Hematopoietic multipotent progenitor cell treated with erythropoietin and hydrocortisone succinate and interleukin-3 and kit ligand, for 17 days (in vitro differentiated cells): ENCODE data around the gene PIK3CG.
"Not testable (repeated sequence)": the region's sequence is repeated elsewhere in the genome, so short reads cannot be mapped to it uniquely, and the experiment has no call there.

Source experiments
- DNase-seq: peaks from one replicate; pipeline ENCODE4 v3.0.0-alpha.2; 2015; ENCODE audit warnings: low spot score

The PIK3CG gene

DNA sequence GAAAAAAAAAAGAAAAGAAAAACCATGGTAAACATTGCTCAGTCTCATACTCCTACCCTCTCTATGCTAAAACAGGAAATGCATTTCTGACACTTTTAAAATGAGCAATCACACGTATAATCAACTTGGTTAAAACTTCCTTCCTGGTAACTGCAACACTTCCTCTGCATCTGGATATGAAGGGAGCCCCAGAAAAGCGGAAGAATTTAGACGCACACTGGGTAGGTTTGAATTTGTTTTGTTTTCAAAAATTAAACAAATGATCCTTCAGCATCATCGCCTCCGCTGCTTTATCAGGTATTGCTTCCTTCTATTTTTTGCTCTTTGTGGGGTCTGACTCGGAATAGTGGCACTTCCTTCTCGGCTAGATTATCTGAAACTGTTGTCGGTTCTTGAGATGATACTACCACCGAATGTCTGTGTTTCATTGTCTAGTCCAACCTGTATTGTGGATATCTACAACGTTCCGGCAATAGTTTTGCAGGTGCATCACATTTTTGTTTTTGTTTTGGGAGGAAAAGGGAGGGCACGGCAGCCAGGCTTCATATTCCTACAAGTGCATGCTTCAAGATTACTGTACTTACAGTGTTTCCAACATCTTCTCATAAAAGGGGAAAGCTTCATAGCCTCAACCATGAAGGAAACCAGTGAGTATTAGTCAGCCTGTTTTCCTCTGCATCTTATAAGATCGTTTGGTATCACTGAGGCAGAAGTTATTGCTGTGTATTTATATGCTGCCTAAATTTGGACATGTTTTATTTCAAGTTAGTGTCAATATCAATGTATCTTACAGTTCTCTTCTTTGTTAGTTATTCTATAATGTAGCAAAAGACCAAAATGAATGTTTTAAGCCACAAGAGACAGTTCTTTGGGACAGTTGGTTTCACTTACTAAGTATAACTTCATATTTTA, at the start of gene PIK3CG:
Gene PIK3CG, plus strand, starts transcription at position 153 of the 912 bp plus-strand sequence. CDS start 2,280 bp downstream, outside the sequence.
- DNase-seq = peak; percentile 18

DNA sequence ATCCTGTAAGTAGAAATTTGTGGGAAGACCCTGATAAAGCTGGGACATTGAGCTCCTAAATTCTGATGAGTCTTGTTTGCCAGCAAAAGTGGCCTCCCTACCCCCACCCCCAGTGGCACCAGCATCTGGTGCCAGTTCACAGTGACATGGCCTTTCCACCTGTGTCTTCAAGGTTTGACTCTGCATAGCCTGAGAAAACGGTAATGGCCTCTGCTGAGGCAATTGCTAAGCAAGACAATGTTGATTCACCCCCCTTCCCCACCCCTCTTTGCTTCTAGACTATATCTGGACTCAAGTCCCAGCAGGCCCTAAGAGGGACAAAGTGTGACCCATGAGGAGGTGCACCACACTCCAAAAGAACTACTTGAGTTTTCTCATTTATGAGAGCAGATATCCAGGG, 48.0 kb upstream of the PIK3CG start:
- no peak for DNase-seq

DNA sequence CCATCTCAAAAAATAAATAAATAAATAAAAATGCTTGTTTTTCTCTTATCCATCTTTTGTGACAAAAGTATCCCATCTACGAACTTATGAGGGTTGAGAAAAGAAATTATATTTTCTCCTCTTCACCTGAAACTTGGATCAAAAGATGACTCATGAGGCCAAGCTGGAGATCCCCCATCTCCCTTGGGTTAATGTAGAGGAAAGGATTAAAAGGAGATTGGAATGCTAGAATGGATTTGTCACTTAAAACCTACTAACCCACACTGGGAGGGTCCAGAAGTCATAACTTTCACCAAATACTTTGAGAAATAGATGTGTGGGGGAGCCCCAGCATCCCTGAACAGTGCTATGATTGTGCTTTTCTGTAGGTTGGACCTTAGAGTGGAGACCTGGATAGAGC, 46.3 kb upstream of the PIK3CG start:
- DNase-seq = no peak

DNA sequence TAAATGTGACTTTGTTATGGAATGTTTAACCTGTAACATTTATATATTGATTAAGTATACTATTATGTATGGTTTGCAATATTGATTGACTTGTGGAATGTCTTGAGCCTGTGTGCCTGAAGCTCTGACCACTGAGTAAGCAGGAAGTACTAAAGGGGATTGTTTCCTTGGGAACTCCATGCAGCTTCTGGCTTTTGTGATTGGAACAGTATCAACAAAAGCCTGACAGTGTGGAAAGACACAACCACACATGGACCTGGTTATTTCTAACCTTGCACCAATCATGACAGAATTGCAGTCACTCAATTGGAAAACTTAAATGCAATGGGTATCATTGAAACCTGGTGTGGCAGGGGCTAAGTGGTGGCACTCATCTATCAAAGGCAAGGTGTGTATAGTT, 45.5 kb upstream of the PIK3CG start:
- DNase-seq = no peak

DNA sequence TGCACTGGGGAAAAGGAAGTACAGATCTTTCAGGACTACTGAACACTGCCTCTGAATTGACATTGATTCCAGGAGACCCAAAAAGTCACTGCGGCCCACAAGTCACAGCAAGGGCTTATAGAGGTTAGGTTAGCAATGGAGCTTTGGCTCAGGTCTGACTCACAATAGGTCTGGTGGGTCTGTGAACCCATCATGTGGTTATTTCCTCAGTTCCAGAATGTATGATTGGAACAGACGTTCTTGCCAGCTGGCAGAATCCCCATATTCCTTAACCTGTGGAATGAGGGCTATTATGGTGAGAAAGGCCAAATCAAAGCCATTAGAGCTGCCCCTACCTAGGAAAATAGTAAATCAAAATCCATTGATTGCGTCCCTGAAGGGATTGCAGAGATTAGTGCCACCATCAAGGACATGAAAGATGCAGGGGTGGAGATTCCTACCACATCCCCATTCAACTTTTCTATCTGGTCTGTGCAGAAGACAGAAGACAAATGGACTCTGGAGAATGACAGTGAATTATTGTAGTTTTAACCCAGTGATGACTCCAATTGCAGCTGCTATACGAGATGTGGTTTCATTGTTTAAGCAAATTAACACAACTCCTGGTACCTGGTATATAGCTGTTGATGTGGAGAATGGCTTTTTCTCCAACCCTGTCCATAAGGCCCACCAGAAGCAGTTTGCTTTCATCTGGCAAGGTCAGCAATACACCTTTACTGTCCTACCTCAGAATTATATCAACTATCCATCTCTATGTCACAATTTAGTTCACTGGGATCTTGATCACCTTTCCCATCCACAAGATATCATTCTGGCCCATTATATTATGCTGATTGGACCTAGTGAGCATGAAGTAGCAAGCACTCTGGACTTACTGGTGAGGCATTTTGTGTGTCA, 44.5 kb upstream of the PIK3CG start:
- DNase-seq = no peak

DNA sequence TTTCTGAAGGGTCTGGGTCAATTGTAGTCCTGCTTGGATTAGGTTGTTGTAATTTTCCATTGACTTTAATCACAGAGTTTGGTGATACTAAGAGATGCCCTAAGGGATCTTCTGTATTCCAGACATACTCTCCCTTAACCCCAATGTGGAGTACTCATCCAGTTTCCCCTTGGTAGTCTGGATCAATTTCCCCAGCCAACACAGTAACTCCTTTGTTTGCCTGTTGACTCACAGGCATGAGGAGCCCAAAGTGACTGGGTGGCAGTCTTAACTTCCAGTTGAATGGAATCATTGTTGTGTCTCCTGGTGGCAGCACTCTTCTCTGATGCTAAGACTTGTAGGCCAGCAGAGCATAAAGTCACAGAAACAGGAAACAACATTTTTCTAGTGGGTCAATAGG, 41.5 kb upstream of the PIK3CG start:
- DNase-seq = no peak

DNA sequence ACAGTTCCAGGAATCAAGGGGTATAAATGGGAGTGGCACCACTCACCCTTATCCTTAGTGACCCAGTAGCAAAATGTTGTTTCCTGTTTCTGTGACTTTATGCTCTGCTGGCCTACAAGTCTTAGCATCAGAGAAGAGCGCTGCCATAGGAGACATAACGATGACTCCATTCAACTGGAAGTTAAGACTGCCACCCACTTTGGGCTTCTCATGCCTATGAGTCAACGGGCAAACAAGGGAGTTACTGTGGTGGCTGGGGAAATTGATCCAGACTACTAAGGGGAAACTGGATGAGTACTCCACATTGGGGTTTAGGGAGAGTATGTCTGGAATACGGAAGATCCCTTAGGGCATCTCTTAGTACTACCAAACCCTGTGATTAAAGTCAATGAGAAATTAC, 40.6 kb upstream of the PIK3CG start:
- DNase-seq = no peak

DNA sequence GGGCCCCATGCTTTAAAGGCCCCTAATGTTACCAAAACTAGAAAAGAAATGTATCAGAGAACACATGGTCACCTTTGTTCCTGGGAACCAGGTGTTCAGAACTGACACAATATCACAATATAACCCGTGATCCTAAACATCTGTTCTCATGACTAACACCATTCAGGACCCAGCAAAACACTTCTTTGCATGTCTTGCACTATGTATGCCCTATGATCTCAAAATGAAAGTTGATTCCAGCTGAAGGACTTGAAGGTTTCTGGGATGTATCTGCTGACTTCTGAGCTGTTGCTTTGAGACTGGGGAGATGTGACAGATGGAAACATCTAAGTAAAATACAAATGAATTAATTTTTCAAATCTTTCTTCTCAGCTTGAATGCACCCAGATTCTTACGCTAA, 37.5 kb upstream of the PIK3CG start:
- DNase-seq = no peak

DNA sequence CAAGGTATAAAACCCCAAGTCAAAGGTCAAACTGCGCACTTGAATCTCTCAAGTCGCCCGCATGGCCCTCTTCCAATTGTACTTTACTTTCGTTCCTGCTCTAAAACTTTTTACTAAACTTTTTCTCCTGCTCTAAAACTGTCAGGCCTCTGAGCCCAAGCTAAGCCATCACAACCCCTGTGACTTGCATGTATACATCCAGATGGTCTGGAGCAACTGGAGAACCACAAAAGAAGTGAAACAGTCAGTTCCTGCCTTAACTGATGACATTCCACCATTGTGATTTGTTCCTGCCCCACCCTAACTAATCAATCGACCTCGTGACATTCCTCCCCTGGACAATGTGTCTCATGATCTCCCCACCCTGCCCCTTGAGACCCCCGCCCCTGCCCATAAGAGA, 35.6 kb upstream of the PIK3CG start:
- no peak for DNase-seq

DNA sequence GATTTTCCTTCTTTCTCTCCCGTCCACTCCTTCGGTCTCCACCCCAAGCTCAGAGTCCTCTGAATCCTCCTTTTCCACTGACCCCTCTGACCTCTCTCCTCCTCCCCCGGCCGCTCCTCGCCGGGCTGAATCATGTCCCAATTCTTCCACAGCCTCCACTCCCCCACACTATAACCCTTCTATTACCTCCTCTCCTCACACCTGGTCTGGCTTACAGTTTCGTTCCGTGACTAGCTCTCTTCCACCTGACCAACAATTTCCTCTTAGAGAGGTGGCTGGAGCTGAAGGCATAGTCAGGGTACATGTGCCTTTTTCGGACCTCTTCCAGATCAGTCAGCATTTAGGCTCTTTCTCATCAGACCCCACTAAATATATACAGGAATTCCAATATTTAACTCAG, 34.2 kb upstream of the PIK3CG start:
- DNase-seq = not testable (repeated sequence)

DNA sequence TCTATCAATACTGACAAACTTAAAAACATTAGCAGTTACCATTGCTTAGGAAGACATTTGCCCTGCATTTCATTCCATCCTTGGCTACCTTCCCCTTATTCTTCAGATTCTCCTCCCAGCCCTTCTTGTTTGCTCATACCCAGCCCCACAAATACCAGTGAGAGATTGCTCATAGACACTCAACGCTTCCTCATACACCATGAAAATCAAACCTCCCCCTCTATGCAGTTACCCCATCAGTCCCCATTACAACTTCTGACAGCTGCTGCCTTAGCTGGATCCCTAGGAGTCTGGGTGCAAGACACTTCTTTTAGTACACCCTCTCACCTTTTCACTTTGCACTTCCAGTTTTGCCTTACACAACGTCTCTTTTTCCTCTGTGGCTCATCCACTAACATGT, 28.3 kb upstream of the PIK3CG start:
- DNase-seq = no peak

DNA sequence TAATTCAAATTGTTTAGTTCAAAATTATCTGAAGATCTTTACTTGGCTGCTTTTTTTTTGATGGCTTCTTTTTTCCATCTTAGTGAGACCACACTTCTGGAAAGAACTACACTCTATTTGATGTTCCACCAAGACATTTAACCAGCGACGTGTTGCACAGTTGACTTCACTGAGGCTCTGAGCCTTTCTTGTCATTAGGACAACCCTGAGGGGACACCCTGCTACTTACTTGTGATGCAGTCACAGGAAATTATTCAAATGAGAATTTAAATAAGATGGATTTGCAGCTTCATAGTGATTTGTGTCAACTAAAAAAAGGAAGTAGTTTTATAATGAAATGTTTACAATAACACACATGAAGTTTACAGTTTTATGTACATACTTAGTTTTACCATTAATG, 25.6 kb upstream of the PIK3CG start:
- no peak for DNase-seq

DNA sequence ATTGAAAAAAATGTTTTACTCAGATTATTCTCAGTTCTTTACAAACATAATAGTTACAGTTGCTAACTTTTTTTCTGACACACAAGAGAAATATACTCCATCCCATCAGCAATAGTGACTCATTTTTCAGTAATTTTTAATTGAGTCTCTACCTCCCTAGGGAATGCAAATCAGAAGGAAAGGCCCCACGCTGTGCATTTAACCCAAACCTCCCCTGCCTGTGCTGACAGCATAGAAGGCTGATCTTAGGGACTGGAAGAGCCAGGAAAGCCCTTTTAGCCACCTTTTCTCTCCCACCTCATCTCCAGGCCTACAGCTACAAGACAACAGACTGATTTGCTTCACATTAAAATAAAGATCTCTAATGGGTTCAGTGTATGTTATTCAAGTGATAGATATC, 24.7 kb upstream of the PIK3CG start:
- no peak for DNase-seq

DNA sequence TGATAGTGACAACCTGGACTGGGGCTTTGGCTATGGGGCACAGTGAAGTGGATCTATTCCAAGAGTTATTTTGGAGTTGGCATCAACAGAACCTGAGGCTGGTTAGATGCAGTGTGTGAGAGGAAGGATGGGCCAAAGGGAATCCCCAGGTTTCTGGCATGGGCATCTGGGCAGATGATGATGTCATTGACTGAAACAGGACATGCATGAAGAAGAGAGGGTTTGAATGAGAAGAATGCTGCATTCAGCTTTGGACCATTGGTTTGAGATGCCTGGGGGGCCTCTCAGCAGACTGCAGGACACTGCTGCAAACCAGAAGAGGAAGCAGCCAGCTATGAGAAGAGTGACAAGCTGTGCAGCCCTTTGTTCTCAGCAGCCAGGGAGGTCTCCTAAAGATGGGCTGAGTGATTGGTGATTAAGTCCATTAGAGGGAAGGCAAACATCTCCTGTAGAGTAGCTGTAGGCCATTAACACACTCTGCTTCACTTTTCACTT, 23.1 kb upstream of the PIK3CG start:
- no peak for DNase-seq

DNA sequence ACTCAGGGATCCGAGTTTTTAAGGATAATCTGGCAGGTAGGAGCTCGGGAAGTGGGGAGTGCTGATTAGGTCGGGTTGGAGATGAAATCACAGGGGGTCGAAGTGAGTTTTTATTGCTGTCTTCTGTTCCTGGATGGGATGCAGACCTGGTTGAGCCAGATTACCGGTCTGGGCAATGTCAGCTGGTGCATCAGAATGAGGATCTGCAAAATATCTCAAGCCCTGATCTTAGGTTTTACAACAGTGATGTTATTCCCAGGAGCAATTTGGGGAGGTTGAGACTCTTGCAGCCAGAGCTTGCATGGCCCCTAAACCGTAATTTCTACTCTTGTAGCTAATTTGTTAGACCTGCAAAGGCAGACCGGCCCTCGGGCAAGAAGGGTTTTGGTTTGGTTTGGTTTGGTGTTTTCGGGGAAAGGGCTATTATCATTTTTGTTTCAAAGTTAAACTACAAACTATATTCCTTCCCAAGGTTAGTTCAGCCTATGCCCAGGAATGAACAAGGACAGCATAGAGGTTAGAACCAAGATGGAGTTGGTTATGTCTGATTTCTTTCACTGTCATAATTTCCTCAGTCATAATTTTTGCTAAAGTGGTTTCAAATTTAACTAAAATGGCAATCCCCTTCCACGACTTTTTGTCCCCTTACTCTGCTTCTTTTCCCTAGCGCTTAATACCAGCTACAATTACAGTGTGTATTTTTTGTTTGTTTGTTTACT, 20.6 kb upstream of the PIK3CG start:
- DNase-seq = no peak

DNA sequence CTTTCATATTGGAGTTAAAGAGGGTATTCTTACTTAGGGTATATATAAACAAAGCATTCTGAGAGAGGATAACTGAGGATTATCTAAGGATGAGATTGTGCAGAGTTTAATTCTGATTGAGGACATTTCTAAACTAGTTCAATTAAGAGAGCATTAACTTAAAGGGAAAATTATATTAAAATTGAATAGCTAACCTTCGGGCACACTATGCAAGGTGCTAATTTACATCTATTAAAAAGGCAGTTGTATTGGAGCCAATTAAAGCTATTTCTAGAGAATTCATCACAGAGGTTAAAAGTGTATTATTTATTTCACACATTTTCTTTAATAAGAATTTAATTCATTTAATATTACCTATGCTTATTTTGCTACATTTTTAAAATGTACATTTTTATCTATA, 17.0 kb upstream of the PIK3CG start:
- no peak for DNase-seq

DNA sequence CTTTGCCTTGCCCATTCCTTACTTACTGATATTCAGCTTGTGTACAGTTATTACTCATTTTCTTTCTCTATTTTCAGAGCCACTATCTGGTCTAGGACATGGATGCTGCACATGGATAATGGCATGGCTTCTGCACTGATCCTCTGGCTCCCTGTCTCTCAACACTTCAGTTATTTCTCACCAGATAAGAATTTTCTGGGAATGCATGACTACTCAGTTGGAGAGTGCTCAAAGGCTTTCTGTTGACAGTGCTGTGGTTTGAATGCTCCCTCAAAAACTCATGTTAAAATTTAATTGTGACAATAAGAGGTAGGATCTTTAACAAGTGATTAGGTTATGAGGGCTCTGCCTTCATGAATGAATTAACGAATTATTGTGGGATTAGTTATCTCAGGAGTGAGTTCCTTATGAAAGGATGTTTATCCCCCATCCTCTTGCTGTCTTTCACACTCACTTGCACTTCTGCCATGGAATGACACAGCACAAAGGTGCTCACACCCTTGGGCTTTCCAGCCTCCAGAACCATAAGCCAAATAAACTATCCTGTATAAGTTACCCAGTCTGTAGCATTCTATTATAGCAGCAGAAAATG, 16.1 kb upstream of the PIK3CG start:
- no peak for DNase-seq

DNA sequence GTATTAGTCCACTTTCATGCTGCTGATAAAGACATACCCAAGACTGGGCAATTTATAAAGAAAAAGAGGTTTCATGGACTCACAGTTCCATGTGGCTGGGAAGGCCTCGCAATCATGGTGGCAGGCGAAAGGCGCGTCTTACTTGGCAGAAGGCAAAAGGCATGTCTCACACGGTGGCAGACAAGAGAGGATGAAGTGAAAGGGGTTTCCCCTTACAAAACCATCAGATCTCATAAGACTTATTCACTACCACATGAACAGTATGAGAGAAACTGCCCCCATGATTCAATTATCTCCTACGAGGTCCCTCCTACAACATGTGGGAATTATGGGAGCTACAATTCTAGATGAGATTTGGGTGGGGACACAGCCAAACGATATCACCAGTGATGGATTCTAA, 13.4 kb upstream of the PIK3CG start:
- not testable (repeated sequence) for DNase-seq

DNA sequence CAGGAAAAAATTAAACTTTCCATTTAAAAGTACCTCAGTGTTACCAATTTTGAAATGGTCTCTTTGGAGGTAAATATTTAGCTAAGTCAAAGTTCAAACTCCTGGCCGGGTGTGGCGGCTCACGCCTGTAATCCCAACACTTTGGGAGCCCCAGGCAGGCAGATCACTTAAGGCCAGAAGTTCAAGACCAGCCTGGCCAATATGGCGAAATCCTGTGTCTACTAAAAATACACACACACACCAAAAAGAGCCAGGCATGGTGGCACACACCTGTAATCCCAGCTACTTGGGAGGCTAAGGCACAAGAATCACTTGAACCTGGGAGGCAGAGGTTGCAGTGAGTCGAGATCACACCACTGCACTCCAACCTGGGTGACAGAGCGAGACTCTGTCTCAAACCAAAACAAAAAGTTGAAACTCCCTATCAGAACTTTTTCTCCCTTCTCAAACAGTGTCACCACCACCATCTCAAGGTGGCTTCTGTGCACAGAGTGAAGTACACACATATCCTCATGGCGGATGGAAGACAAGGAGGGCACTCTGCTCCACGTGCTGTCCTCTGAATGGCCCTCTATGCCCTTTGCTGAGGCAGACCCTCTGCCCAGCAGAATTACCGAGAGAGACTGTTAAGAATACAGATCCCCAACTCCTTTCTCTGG, 11.7 kb upstream of the PIK3CG start:
- no peak for DNase-seq

DNA sequence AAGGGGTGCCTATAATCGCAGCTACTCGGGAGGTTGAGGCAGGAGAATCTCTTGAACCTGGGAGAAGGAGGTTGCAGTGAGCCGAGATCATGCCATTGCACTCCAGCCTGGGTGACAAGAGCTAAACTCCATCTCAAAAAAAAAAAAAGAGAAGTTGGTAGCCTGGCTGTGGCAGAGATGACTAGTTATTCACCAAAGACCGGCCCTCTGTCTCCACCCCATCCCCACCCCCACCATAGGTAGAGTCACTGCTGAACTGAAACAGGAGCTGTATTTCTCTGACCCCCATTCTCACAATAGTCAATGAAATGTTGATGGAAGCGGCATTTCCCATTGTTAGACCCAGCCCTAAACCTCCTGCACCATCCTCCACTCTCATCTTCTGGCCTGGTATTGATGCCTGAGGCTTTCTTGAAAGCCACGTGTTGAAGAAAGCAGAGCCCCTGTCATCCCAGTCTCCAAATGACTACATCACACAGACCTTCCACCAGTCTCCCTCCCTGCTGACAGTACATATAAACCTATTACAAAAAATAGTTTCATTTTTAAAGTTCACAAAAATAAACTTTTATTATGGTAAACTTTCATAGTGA, 9.4 kb upstream of the PIK3CG start:
- no peak for DNase-seq
